ENCODE measurements around the gene SSTR1.
"Not testable (repeated sequence)": the region's sequence is repeated elsewhere in the genome, so short reads cannot be mapped to it uniquely, and the experiment has no call there.

SSTR1 gene

GRCh38 chr14:38207736-38208617 is at the start of gene SSTR1:
SSTR1 (plus strand) TSS chr14:38207904; CDS start chr14:38209390, 1,486 bp downstream.
- DNase-seq: no peak

- no peak for DNase-seq
These were observed 49.2 kb upstream of the SSTR1 start for GRCh38 chr14:38158468-38158867.

- DNase-seq: no peak
These were observed 39.3 kb upstream of the SSTR1 start for GRCh38 chr14:38168416-38168815.

- no peak for DNase-seq
These were observed 36.5 kb upstream of the SSTR1 start for GRCh38 chr14:38171197-38171596.

GRCh38 chr14:38174711-38175110 is 33.0 kb upstream of the SSTR1 start:
- DNase-seq: no peak

GRCh38 chr14:38175658-38176057 is 32.0 kb upstream of the SSTR1 start:
- no peak for DNase-seq

- DNase-seq: peak in 1 of 2 experiments; percentile 15
These were observed 31.3 kb upstream of the SSTR1 start for GRCh38 chr14:38176379-38176778.

- DNase-seq: no peak
These were observed 23.6 kb upstream of the SSTR1 start for GRCh38 chr14:38184132-38184531.

- no peak for DNase-seq
These were observed 22.0 kb upstream of the SSTR1 start for GRCh38 chr14:38185671-38186070.

GRCh38 chr14:38186216-38186615 is 21.5 kb upstream of the SSTR1 start:
- DNase-seq: no peak

GRCh38 chr14:38187528-38187927 is 20.2 kb upstream of the SSTR1 start:
- DNase-seq: no peak

GRCh38 chr14:38189930-38190726 is 17.6 kb upstream of the SSTR1 start:
- DNase-seq: no peak

- DNase-seq: not testable (repeated sequence)
These were observed 16.9 kb upstream of the SSTR1 start for GRCh38 chr14:38190846-38191245.

GRCh38 chr14:38191491-38191890 is 16.2 kb upstream of the SSTR1 start:
- not testable (repeated sequence) for DNase-seq

- DNase-seq: peak in 1 of 2 experiments; percentile 39
These were observed 10.5 kb upstream of the SSTR1 start for GRCh38 chr14:38197001-38197783.

GRCh38 chr14:38197784-38198335 is 9.8 kb upstream of the SSTR1 start:
- peak in 1 of 2 experiments; percentile 53 for DNase-seq

- no peak for DNase-seq
These were observed 9.3 kb upstream of the SSTR1 start for GRCh38 chr14:38198425-38198824.

GRCh38 chr14:38199076-38199475 is 8.6 kb upstream of the SSTR1 start:
- DNase-seq: peak in 1 of 2 experiments; percentile 64

GRCh38 chr14:38199739-38200138 is 8.0 kb upstream of the SSTR1 start:
- DNase-seq: no peak

- DNase-seq: no peak
These were observed 6.4 kb upstream of the SSTR1 start for GRCh38 chr14:38201137-38201828.

- no peak for DNase-seq
These were observed 5.1 kb upstream of the SSTR1 start for GRCh38 chr14:38202444-38203191.
